Measurements from ENCODE around the gene TMEM106C. TPM values are rescaled to one million over a fixed set of nuclear protein-coding genes. Genes with fewer than 3 reads are reported as not detected.

The TMEM106C gene
- total and polyA plus RNA-seq, 4 donors: 76.4 to 120 (median 102) TPM

GRCh38 chr12:48017921-48018617 lies 54.7 kb downstream of the TMEM106C start:
- Histone ChIP-seq H3K4me1 (ENCODE audit: control insufficient read depth, insufficient read depth, low read length) (no peaks in the 10 kb centered on the region), H3K36me3 (ENCODE audit: control insufficient read depth, insufficient read depth, low read length) (no peaks in the 10 kb centered on the region), H3K27me3 (ENCODE audit: control insufficient read depth, insufficient read depth, low read length) (peaks cover 12% of the 10 kb centered on the region), H3K27ac (ENCODE audit: low read depth, low read length) (no peak overlapping the region), H3K9me3 (ENCODE audit: control insufficient read depth, insufficient read depth, low read length) (no peaks in the 10 kb centered on the region), H3K4me3 (ENCODE audit: low read depth, low read length) (no peak overlapping the region)
- 73% methylated on average over 4 of the region's 4 CpGs for whole genome bisulfite sequencing (ENCODE audit: insufficient coverage)
- no peak for DNase-seq (ENCODE audit: low read depth in 4 of 6, low spot score in 6 of 6)

Other genes with a start within 250 kb of the TMEM106C start
- gene ENDOU, start 238.1 kb upstream of the TMEM106C start, total RNA-seq: under 1 TPM; 0.40 to 0.50 TPM
- gene ENDOU, start 238.1 kb upstream of the TMEM106C start, polyA plus RNA-seq (ENCODE audit: insufficient read length in 2 of 2): under 1 TPM; 0.32 to 0.33 TPM
- gene RAPGEF3, start 204.7 kb upstream of the TMEM106C start, total RNA-seq: 10 to 100 TPM; 15.0 to 20.6 TPM
- 10 to 100 TPM; 21.8 to 39.1 TPM for gene RAPGEF3, start 204.7 kb upstream of the TMEM106C start, polyA plus RNA-seq (ENCODE audit: insufficient read length in 2 of 2)
- gene SLC48A1, start 190.4 kb upstream of the TMEM106C start, total RNA-seq: 10 to 100 TPM; 19.3 to 32.3 TPM
- 10 to 100 TPM; 35.8 to 45.1 TPM for gene SLC48A1, start 190.4 kb upstream of the TMEM106C start, polyA plus RNA-seq (ENCODE audit: insufficient read length in 2 of 2)
- gene HDAC7, start 143.7 kb upstream of the TMEM106C start, total RNA-seq: 10 to 100 TPM; 13.5 to 24.4 TPM
- gene HDAC7, start 143.7 kb upstream of the TMEM106C start, polyA plus RNA-seq (ENCODE audit: insufficient read length in 2 of 2): 10 to 100 TPM; 39.6 to 64.2 TPM
- under 1 TPM; 0.17 to 0.50 TPM for gene VDR, start 58.6 kb upstream of the TMEM106C start, total RNA-seq
- gene VDR, start 58.6 kb upstream of the TMEM106C start, polyA plus RNA-seq (ENCODE audit: insufficient read length in 2 of 2): under 1 TPM; 0.38 to 0.40 TPM
- gene COL2A1, start 40.9 kb downstream of the TMEM106C start, total RNA-seq: 10 to 100 TPM; 26.7 to 56.7 TPM
- gene COL2A1, start 40.9 kb downstream of the TMEM106C start, polyA plus RNA-seq (ENCODE audit: insufficient read length in 2 of 2): 10 to 100 TPM in 1 of 2 donors, 1 to 10 TPM in 1; 7.1 to 27.5 TPM
- 10 to 100 TPM; 26.3 to 30.2 TPM for gene SENP1, start 142.5 kb downstream of the TMEM106C start, total RNA-seq
- 10 to 100 TPM; 12.3 to 13.6 TPM for gene SENP1, start 142.5 kb downstream of the TMEM106C start, polyA plus RNA-seq (ENCODE audit: insufficient read length in 2 of 2)
- 100 to 1,000 TPM; 105 to 120 TPM for gene PFKM, start 155.8 kb downstream of the TMEM106C start, total RNA-seq
- 100 to 1,000 TPM; 140 to 145 TPM for gene PFKM, start 155.8 kb downstream of the TMEM106C start, polyA plus RNA-seq (ENCODE audit: insufficient read length in 2 of 2)
- 10 to 100 TPM; 33.1 to 47.1 TPM for gene ASB8, start 193.9 kb downstream of the TMEM106C start, total RNA-seq
- gene ASB8, start 193.9 kb downstream of the TMEM106C start, polyA plus RNA-seq (ENCODE audit: insufficient read length in 2 of 2): 10 to 100 TPM; 44.9 to 55.3 TPM
- gene CCDC184, start 220.0 kb downstream of the TMEM106C start, total RNA-seq: 10 to 100 TPM; 15.3 to 23.2 TPM
- gene CCDC184, start 220.0 kb downstream of the TMEM106C start, polyA plus RNA-seq (ENCODE audit: insufficient read length in 2 of 2): 100 to 1,000 TPM; 114 to 121 TPM
- not detected for gene OR10AD1, start 239.7 kb downstream of the TMEM106C start, total RNA-seq
- under 1 TPM in 1 of 2 donors, not detected in 1; 0.44 TPM for gene OR10AD1, start 239.7 kb downstream of the TMEM106C start, polyA plus RNA-seq (ENCODE audit: insufficient read length in 2 of 2)